Neural progenitor cell (in vitro differentiated cells): Measurements from ENCODE around the gene FYN. TPM values are rescaled to one million over a fixed set of nuclear protein-coding genes. Genes with fewer than 3 reads are reported as not detected.

Experiments
- DNase-seq: peaks from one replicate; pipeline ENCODE4 v3.0.0-alpha.2; 2016; ENCODE audit warnings: low spot score
- H2AFZ ChIP-seq: fragments of 200-600 bp; sonication (generic); replicated peaks from 2 replicates; pipeline ENCODE4 v1.6.1; 2016; ENCODE audit warnings: antibody characterized with exemption
- H3F3A ChIP-seq: fragments of 200-600 bp; sonication (generic); 2 replicates; pipeline ENCODE4 v1.6.1; 2016; ENCODE audit warnings: antibody characterized with exemption, low read depth
- H3K27ac ChIP-seq: fragments of 200-600 bp; sonication (generic); 2 replicates; pipeline ENCODE4 v1.5.1; 2016; ENCODE audit warnings: mild to moderate bottlenecking
- H3K27me3 ChIP-seq: fragments of 200-600 bp; sonication (generic); 2 replicates; pipeline ENCODE4 v1.6.1; 2016; ENCODE audit warnings: mild to moderate bottlenecking, moderate library complexity
- H3K36me3 ChIP-seq: fragments of 200-600 bp; sonication (generic); 2 replicates; pipeline ENCODE4 v1.5.1; 2016
- H3K4me1 ChIP-seq: fragments of 200-600 bp; sonication (generic); 2 replicates; pipeline ENCODE4 v1.6.1; 2016; ENCODE audit warnings: mixed run types
- H3K4me2 ChIP-seq: fragments of 200-600 bp; sonication (generic); 2 replicates; pipeline ENCODE4 v1.6.1; 2016
- H3K4me3 ChIP-seq: fragments of 200-600 bp; sonication (generic); 2 replicates; pipeline ENCODE4 v1.5.1; 2016
- H3K79me2 ChIP-seq: fragments of 200-600 bp; sonication (generic); 2 replicates; pipeline ENCODE4 v1.6.1; 2016; ENCODE audit warnings: low read depth
- H3K9ac ChIP-seq: fragments of 200-600 bp; sonication (generic); 2 replicates; pipeline ENCODE4 v1.6.1; 2016
- H3K9me3 ChIP-seq: fragments of 200-600 bp; sonication (generic); 2 replicates; pipeline ENCODE4 v1.5.1; 2016; ENCODE audit warnings: low read depth
- H4K20me1 ChIP-seq: fragments of 200-600 bp; sonication (generic); 2 replicates; pipeline ENCODE4 v1.6.1; 2016; ENCODE audit warnings: low read depth
- H3K27ac Mint-ChIP-seq: 3 replicates; pipeline ENCODE4 v1.8.0; 2021; ENCODE audit warnings: mixed read lengths
- H3K27me3 Mint-ChIP-seq: 2 replicates; pipeline ENCODE4 v1.8.0; 2022; ENCODE audit warnings: low read depth, mild to moderate bottlenecking, inconsistent platforms, moderate library complexity, mixed read lengths; ENCODE audit not compliant: insufficient read depth
- H3K36me3 Mint-ChIP-seq: 3 replicates; pipeline ENCODE4 v1.8.0; 2021; ENCODE audit warnings: mixed read lengths
- H3K4me1 Mint-ChIP-seq: 3 replicates; pipeline ENCODE4 v1.8.0; 2021; ENCODE audit warnings: mixed read lengths
- H3K4me3 Mint-ChIP-seq: 3 replicates; pipeline ENCODE4 v1.8.0; 2021; ENCODE audit warnings: mild to moderate bottlenecking, moderate library complexity, mixed read lengths
- H3K9me3 Mint-ChIP-seq: 3 replicates; pipeline ENCODE4 v1.8.0; 2020; ENCODE audit warnings: mixed read lengths
- CTCF ChIP-seq: fragments of 200-600 bp; sonication (generic); IDR thresholded peaks from 2 replicates; pipeline ENCODE4 v1.5.1; 2017; ENCODE audit warnings: antibody characterized with exemption, mild to moderate bottlenecking
- EZH2 ChIP-seq: fragments of 200-600 bp; sonication (generic); IDR thresholded peaks from 2 replicates; pipeline ENCODE4 v1.6.1; 2017; ENCODE audit warnings: antibody characterized with exemption, mild to moderate bottlenecking, moderate library complexity
- EZH2phosphoT487 ChIP-seq: fragments of 200-600 bp; sonication (generic); IDR thresholded peaks from 2 replicates; pipeline ENCODE4 v1.6.1; 2017; ENCODE audit warnings: antibody characterized with exemption
- total RNA-seq: library from RNA; depleted of rRNA; stranded (reverse); fragments of >200 nt; gene quantifications from 2 replicates; pipeline ENCODE4 v1.2.3, GENCODE V29; 2015; ENCODE audit warnings: low replicate concordance

The FYN gene
- total RNA-seq, 1 donor from 2014 or later: 167 TPM

GRCh38 chr6:111727041-111727440, 146.2 kb downstream of the FYN start:
- Mint-ChIP-seq H3K4me1 (peaks cover 48% of the 10 kb centered on the region), H3K27ac (no peak overlapping the region), H3K9me3 (peaks cover 7% of the 10 kb centered on the region), H3K36me3 (peaks cover 29% of the 10 kb centered on the region), H3K27me3 (peaks cover 3% of the 10 kb centered on the region), H3K4me3 (no peak overlapping the region)
- H3K79me2 ChIP-seq: peaks cover 43% of the 10 kb centered on the region
- H3K27me3 ChIP-seq: no peaks in the 10 kb centered on the region
- no peak for TF ChIP-seq EZH2
- no peak for TF ChIP-seq CTCF
- no peak for TF ChIP-seq EZH2phosphoT487
- no peak overlapping the region for H2AFZ ChIP-seq
- H3F3A ChIP-seq: peaks cover 21% of the 10 kb centered on the region
- peaks cover 22% of the 10 kb centered on the region for H3K4me1 ChIP-seq
- H3K36me3 ChIP-seq: no peaks in the 10 kb centered on the region
- no peak overlapping the region for H3K27ac ChIP-seq
- peaks cover 10% of the 10 kb centered on the region for H4K20me1 ChIP-seq
- H3K9me3 ChIP-seq: no peaks in the 10 kb centered on the region
- H3K4me2 ChIP-seq: no peak overlapping the region
- H3K4me3 ChIP-seq: no peak overlapping the region
- DNase-seq: no peak
- no peak overlapping the region for H3K9ac ChIP-seq

- Histone ChIP-seq H3F3A (peaks cover 7% of the 10 kb centered on the region), H4K20me1 (peaks cover 3% of the 10 kb centered on the region), H3K4me2 (no peak overlapping the region), H3K36me3 (no peaks in the 10 kb centered on the region), H3K79me2 (peaks cover 51% of the 10 kb centered on the region), H2AFZ (no peak overlapping the region), H3K4me1 (peaks cover 7% of the 10 kb centered on the region), H3K27ac (no peak overlapping the region), H3K9me3 (no peaks in the 10 kb centered on the region), H3K4me3 (no peak overlapping the region), H3K9ac (no peak overlapping the region), H3K27me3 (no peaks in the 10 kb centered on the region)
- Mint-ChIP-seq H3K9me3 (peaks cover 4% of the 10 kb centered on the region), H3K27ac (peak overlapping the region; percentile 46), H3K36me3 (peaks cover 35% of the 10 kb centered on the region), H3K4me3 (no peak overlapping the region), H3K4me1 (peaks cover 36% of the 10 kb centered on the region), H3K27me3 (no peaks in the 10 kb centered on the region)
- TF ChIP-seq EZH2: no peak
- no peak for TF ChIP-seq EZH2phosphoT487
- TF ChIP-seq CTCF: no peak
- no peak for DNase-seq
Measured at GRCh38 chr6:111725446-111726112, 147.7 kb downstream of the FYN start.

- peak overlapping the region; percentile 39 for H3K27ac Mint-ChIP-seq
- no peaks in the 10 kb centered on the region for H3K36me3 ChIP-seq
- DNase-seq: no peak
- no peak overlapping the region for H3K4me2 ChIP-seq
- H3K27ac ChIP-seq: no peak overlapping the region
- peaks cover 25% of the 10 kb centered on the region for H3K4me1 Mint-ChIP-seq
- H3K79me2 ChIP-seq: peaks cover 44% of the 10 kb centered on the region
- no peaks in the 10 kb centered on the region for H3K4me1 ChIP-seq
- no peaks in the 10 kb centered on the region for H3K9me3 ChIP-seq
- no peak overlapping the region for H3K4me3 Mint-ChIP-seq
- H3K36me3 Mint-ChIP-seq: peaks cover 40% of the 10 kb centered on the region
- H3K4me3 ChIP-seq: no peak overlapping the region
- H4K20me1 ChIP-seq: no peaks in the 10 kb centered on the region
- no peaks in the 10 kb centered on the region for H3F3A ChIP-seq
- TF ChIP-seq EZH2phosphoT487: no peak
- TF ChIP-seq EZH2: no peak
- TF ChIP-seq CTCF: no peak
- H3K27me3 ChIP-seq: no peaks in the 10 kb centered on the region
- H3K9me3 Mint-ChIP-seq: peaks cover 4% of the 10 kb centered on the region
- no peak overlapping the region for H2AFZ ChIP-seq
- no peak overlapping the region for H3K9ac ChIP-seq
- no peaks in the 10 kb centered on the region for H3K27me3 Mint-ChIP-seq
Measured at GRCh38 chr6:111724505-111724904, 148.7 kb downstream of the FYN start.
